HPDE6-E6E7 (cell line): ENCODE data around the gene SFXN4.
"Not testable (repeated sequence)": the region's sequence is repeated elsewhere in the genome, so short reads cannot be mapped to it uniquely, and the experiment has no call there.

ENCODE experiments used
- DNase-seq: peaks from one replicate; pipeline ENCODE4 v3.0.0; 2011; ENCODE audit warnings: missing footprints; ENCODE audit errors: extremely low spot score

SFXN4 gene

DNA sequence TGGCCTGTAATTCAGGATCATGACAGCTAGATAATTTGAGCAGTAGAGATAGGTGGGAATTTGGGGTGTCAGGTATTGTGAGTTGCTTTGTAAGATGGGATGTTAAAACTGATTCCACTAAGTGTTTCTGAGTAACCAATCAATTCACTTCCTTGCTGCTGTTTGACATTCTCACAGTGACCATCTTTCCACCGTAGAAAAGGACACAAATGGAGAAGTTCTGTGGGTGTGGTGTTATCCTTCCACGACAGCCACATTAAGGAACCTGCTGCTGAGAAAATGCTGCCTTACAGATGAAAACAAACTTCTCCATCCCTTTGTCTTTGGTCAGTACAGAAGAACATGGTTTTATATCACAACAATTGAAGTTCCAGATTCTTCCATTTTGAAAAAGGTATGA, 57.7 kb downstream of the SFXN4 start:
- DNase-seq, result not testable (repeated sequence)

GRCh38 chr10:119107106-119107505, 58.4 kb downstream of the SFXN4 start:
- not testable (repeated sequence) for DNase-seq

DNA sequence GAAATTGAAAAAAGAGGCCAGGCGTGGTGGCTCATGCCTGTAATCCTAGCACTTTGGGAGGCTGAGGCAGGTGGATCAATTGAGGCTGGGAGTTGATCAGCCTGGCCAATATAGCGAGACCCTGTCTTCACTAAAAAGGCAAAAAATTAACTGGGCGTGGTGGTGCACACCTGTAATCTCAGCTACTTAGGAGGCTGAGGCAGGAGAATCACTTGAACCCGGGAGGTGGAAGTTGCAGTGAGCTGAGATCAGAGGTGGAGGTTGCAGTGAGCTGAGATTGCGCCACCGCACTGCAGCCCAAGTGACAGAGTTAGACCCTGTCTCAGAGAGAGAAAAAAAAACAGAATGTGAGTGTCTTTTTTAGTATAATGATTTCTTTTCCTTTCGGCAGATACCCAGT, 59.6 kb downstream of the SFXN4 start:
- DNase-seq, result not testable (repeated sequence)

GRCh38 chr10:119105155-119105554, 60.4 kb downstream of the SFXN4 start:
- no peak for DNase-seq

DNA sequence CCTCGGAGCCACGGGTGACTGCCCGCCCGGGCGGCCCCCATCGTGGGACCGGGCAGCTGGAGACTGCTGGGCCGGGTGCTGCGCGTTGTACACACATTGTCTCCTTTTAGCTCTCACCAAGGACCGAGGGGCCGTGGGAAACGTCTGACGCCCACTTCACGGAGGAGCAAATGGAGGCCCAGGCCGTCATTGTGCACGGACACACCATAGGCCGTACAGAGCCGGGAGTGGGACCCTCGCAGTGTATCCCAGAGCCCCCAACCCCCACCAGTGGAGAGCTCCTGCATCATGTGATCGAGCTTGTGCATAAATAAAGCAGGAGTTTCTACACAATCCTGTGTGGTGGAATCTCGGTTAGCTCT, 60.9 kb downstream of the SFXN4 start:
- DNase-seq, result no peak

DNA sequence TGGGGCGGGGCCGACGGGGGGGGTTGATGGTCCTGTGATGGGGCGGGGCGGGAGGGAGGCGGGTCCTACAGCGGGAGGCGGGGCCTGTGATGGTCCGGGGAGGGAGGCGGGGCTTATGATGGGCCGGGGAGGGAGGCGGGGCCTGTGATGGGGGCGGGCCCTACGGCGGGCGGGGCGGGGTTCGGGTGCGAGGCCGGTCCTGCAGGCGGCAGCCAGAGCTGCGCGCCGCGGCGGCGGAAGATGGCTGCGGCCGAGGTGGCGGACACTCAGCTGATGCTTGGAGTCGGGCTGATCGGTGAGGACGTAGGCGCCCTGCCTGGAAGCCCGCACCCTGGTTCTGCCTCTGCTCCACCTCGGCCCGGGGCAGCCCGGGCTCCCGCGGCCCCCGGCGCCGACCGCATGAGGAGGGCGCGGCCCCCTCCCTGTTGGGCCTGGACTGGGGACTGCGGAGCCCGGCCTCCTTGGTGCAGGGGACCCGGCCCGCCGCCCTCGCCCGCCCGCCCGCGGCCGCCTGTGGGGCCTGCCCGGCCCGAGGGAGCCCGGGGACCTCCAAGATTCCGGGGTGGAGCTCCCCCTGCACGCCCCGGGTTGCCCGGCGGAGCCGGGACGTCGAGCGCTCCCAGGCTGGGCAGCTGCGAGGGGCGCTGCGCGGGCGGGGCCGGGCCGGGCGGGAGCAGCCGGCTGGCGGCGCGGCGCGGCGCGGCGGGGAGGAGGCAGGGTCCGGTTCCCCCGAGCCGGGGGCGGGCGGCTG, 61.4 kb downstream of the SFXN4 start, which contains the start of gene DENND10:
Gene DENND10, plus strand, starts transcription at position 211 of the 751 bp plus-strand sequence. Its CDS starts 30 bp downstream, at position 241.
- DNase-seq, result peak; percentile 65

GRCh38 chr10:119103241-119103902, 62.1 kb downstream of the SFXN4 start:
- DNase-seq, result no peak

GRCh38 chr10:119101366-119102098, 64.0 kb downstream of the SFXN4 start:
- no peak for DNase-seq

- DNase-seq, result peak; percentile 56
Observed at GRCh38 chr10:119100434-119101238, 64.9 kb downstream of the SFXN4 start.

GRCh38 chr10:119098576-119098975, 66.9 kb downstream of the SFXN4 start:
- DNase-seq, result no peak

DNA sequence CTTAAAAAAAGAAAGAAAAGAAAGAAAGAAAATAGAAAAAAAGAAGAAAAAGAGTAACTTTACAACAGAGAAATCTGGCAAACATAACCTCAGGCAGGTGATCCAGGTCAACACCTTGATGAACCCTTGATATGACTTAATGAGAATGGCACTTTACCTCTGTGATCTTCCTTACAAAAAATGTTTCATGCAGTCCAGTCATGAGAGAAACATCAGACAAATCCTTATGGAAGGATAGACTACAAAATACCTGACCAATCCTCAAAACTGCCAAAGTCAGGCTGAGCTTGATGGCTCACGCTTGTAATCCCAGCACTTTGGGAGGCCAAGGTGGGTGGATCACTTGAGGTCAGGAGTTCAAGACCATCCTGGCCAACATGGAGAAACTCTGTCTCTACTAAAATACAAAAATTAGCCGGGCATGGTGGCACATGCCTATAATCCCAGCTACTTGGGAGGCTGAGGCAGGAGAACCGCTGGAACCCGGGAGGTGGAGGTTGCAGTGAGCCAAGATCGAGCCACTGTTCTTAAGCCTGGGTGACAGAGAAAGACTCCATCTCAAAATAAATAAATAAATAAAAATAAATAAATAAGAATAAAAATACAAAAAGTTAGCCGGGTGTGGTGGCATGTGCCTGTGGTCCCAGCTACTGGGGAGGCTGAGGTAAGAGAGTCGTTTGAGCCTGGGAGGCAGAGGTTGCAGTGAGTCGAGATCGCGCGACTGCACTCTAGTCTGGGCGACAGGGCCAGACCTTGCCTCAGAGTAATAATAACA, 68.7 kb downstream of the SFXN4 start:
- not testable (repeated sequence) for DNase-seq

DNA sequence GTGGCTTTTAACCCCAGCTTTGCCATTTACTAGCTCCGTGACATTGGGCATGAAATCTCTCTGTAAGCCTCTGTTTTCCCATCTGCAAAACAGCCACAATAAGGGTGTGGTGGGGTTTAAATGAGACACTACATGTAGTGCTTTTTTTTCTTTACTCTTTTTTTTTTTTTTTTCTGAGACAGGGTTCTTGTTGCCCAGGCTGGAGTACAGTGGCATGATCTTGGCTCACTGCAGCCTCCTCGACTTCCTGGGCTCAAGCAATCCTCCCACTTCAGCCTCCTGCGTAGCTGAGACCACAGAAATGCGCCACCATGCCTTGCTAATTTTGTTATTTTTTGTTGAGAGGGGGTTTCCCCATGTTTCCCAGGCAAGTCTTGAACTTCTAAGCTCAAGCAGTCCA, 69.9 kb downstream of the SFXN4 start:
- no peak for DNase-seq

GRCh38 chr10:119090968-119091367, 74.5 kb downstream of the SFXN4 start:
- peak; percentile 71 for DNase-seq
